ENCODE measurements around the gene ZCWPW1. TPM values are rescaled to one million over a fixed set of nuclear protein-coding genes. Genes with fewer than 3 reads are reported as not detected.

Gene ZCWPW1
- total and polyA plus RNA-seq, 2 experiments from 2014 or later = 1.9 to 4.2 TPM

- Histone ChIP-seq H3K36me3 (ENCODE audit: low read depth) (peaks cover 3% of the 10 kb centered on the region; the same call in 1 of the 2 replicates), H3K4me2 (ENCODE audit: unreplicated experiment) (peak overlapping the region; percentile 86), H3K9me2 (ENCODE audit: insufficient read depth) (no peaks in the 10 kb centered on the region), H3K4me3 (peak overlapping the region; percentile 97), H3K9ac (peak overlapping the region; percentile 95), H4K20me1 (ENCODE audit: insufficient read depth) (no peaks in the 10 kb centered on the region), H3K4me1 (ENCODE audit: insufficient read depth) (peaks cover 19% of the 10 kb centered on the region; the same call in 1 of the 2 replicates), H3K27ac (no peak overlapping the region), H2AFZ (no peak overlapping the region), H3K27me3 (replicated peaks; ENCODE audit: insufficient read depth) (no peaks in the 10 kb centered on the region), H3K79me2 (ENCODE audit: insufficient read depth) (peaks cover 62% of the 10 kb centered on the region), H3K9me3 (ENCODE audit: low read depth) (no peaks in the 10 kb centered on the region), H3F3A (ENCODE audit: insufficient read depth) (peaks cover 36% of the 10 kb centered on the region)
- no peak for DNase-seq
- 82 to 84% methylated on average over 22 of the region's 22 CpGs for WGBS, 2 experiments (ENCODE audit: low coverage in 1 of 2, low lambda C conversion rate in 2 of 2, missing lambda C conversion rate in 2 of 2)
- in situ Hi-C loops (cut with MboI) = no loop called here
- no peak for TF ChIP-seq EZH2phosphoT487 (IDR thresholded peaks at IDR 0.05; ENCODE audit: insufficient read depth, low read depth)
- no peak for TF ChIP-seq EZH2 (IDR thresholded peaks at IDR 0.05; ENCODE audit: insufficient read depth, poor library complexity, severe bottlenecking)
Observed at GRCh38 chr7:100434297-100435144, 6.0 kb upstream of the ZCWPW1 start.

- Histone ChIP-seq H4K20me1 (ENCODE audit: insufficient read depth) (no peaks in the 10 kb centered on the region), H3F3A (ENCODE audit: insufficient read depth) (peaks cover 33% of the 10 kb centered on the region), H3K27ac (no peak overlapping the region), H3K36me3 (ENCODE audit: low read depth) (peaks cover 3% of the 10 kb centered on the region; the same call in 1 of the 2 replicates), H3K9me2 (ENCODE audit: insufficient read depth) (no peaks in the 10 kb centered on the region), H3K27me3 (replicated peaks; ENCODE audit: insufficient read depth) (no peaks in the 10 kb centered on the region), H3K79me2 (ENCODE audit: insufficient read depth) (peaks cover 62% of the 10 kb centered on the region), H3K9ac (no peak overlapping the region), H2AFZ (no peak overlapping the region), H3K4me3 (no peak overlapping the region), H3K9me3 (ENCODE audit: low read depth) (no peaks in the 10 kb centered on the region), H3K4me2 (ENCODE audit: unreplicated experiment) (no peak overlapping the region), H3K4me1 (ENCODE audit: insufficient read depth) (peaks cover 19% of the 10 kb centered on the region; the same call in 1 of the 2 replicates)
- no peak for DNase-seq
- 75 to 77% methylated on average over 10 of the region's 10 CpGs for WGBS, 2 experiments (ENCODE audit: low coverage in 1 of 2, low lambda C conversion rate in 2 of 2, missing lambda C conversion rate in 2 of 2)
- TF ChIP-seq EZH2 (IDR thresholded peaks at IDR 0.05; ENCODE audit: insufficient read depth, poor library complexity, severe bottlenecking) = no peak
- no peak for TF ChIP-seq EZH2phosphoT487 (IDR thresholded peaks at IDR 0.05; ENCODE audit: insufficient read depth, low read depth)
- in situ Hi-C loops (cut with MboI) = no loop called here
Observed at GRCh38 chr7:100433592-100434296, 5.2 kb upstream of the ZCWPW1 start.

DNA sequence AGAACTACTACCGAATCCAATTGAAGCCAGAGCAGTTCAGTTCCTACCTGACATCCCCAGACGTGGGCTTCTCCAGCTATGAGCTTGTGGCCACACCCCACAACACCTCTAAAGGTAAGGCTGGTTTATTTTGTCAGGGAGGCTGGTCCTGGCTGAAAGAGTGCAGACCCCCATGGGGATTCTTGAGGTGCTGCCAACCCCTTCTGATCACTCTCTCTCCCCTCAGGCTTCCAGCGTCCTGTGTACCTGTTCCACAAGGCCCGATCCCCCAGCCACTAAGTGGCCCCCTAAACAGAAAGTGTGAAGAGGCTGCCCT is 4.7 kb upstream of the ZCWPW1 start:
- H3K4me1 ChIP-seq (ENCODE audit: insufficient read depth) = peaks cover 19% of the 10 kb centered on the region; the same call in 1 of the 2 replicates
- peaks cover 28% of the 10 kb centered on the region for H3F3A ChIP-seq (ENCODE audit: insufficient read depth)
- no peak for TF ChIP-seq EZH2phosphoT487 (IDR thresholded peaks at IDR 0.05; ENCODE audit: insufficient read depth, low read depth)
- no peak for TF ChIP-seq EZH2 (IDR thresholded peaks at IDR 0.05; ENCODE audit: insufficient read depth, poor library complexity, severe bottlenecking)
- no peak for DNase-seq
- WGBS, 2 experiments (ENCODE audit: low coverage in 1 of 2, low lambda C conversion rate in 2 of 2, missing lambda C conversion rate in 2 of 2) = 46 to 51% methylated on average over 4 of the region's 4 CpGs
- H3K4me3 ChIP-seq = no peak overlapping the region
- no peak overlapping the region for H3K4me2 ChIP-seq (ENCODE audit: unreplicated experiment)
- H3K79me2 ChIP-seq (ENCODE audit: insufficient read depth) = peaks cover 62% of the 10 kb centered on the region
- no peak overlapping the region for H3K27ac ChIP-seq
- H3K9ac ChIP-seq = no peak overlapping the region
- H3K9me3 ChIP-seq (ENCODE audit: low read depth) = no peaks in the 10 kb centered on the region
- no peaks in the 10 kb centered on the region for H3K27me3 ChIP-seq (replicated peaks; ENCODE audit: insufficient read depth)
- in situ Hi-C loops (cut with MboI) = no loop called here
- no peaks in the 10 kb centered on the region for H3K9me2 ChIP-seq (ENCODE audit: insufficient read depth)
- H4K20me1 ChIP-seq (ENCODE audit: insufficient read depth) = no peaks in the 10 kb centered on the region
- H2AFZ ChIP-seq = no peak overlapping the region
- peaks cover 3% of the 10 kb centered on the region; the same call in 1 of the 2 replicates for H3K36me3 ChIP-seq (ENCODE audit: low read depth)

DNA sequence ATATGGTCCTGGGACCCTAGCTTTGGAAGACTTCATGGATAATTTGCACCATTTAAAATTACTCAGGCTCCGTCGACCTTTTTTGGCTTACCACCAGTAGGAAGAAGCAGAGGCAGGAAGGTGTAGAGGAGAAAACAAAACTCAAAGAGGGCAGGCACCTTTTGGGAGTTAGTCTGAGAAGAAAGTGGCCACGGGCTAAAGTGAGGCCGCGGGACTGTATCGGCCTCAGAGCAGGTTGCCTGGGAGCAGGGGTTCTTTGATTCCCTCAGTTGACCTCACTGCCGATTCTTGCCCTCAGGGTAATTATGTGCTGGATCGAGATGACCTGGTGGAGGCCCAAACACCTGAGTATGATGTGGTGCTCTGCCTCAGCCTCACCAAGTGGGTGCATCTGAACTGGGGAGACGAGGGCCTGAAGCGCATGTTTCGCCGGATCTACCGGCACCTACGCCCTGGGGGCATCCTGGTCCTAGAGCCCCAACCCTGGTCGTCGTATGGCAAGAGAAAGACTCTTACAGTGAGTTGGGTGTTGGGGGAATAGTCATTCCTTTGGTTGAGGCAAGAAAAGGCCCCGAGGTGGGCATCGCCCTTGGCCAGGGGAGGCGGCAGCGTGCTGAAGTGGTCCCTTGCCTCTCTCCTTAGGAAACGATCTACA is 4.2 kb upstream of the ZCWPW1 start:
- no peak for TF ChIP-seq EZH2 (IDR thresholded peaks at IDR 0.05; ENCODE audit: insufficient read depth, poor library complexity, severe bottlenecking)
- no peak for TF ChIP-seq EZH2phosphoT487 (IDR thresholded peaks at IDR 0.05; ENCODE audit: insufficient read depth, low read depth)
- WGBS, 2 experiments (ENCODE audit: low coverage in 1 of 2, low lambda C conversion rate in 2 of 2, missing lambda C conversion rate in 2 of 2) = 84 to 89% methylated on average over 20 to 21 of the region's 21 CpGs
- Histone ChIP-seq H3K9me3 (ENCODE audit: low read depth) (no peaks in the 10 kb centered on the region), H3K9ac (no peak overlapping the region), H3K4me3 (no peak overlapping the region), H3K27me3 (replicated peaks; ENCODE audit: insufficient read depth) (no peaks in the 10 kb centered on the region), H3K4me2 (ENCODE audit: unreplicated experiment) (no peak overlapping the region), H3K79me2 (ENCODE audit: insufficient read depth) (peaks cover 62% of the 10 kb centered on the region), H3K27ac (no peak overlapping the region), H3K4me1 (ENCODE audit: insufficient read depth) (peaks cover 19% of the 10 kb centered on the region; the same call in 1 of the 2 replicates), H3F3A (ENCODE audit: insufficient read depth) (peaks cover 23% of the 10 kb centered on the region), H2AFZ (no peak overlapping the region), H4K20me1 (ENCODE audit: insufficient read depth) (no peaks in the 10 kb centered on the region), H3K36me3 (ENCODE audit: low read depth) (peaks cover 3% of the 10 kb centered on the region; the same call in 1 of the 2 replicates), H3K9me2 (ENCODE audit: insufficient read depth) (no peaks in the 10 kb centered on the region)
- in situ Hi-C loops (cut with MboI) = no loop called here
- DNase-seq = no peak
